Effector memory CD8-positive, alpha-beta T cell (primary cell): ENCODE results near the gene NAA10.

Experiments used
- ATAC-seq: fragments of 150-1000 bp; cut with Tn5 transposase; replicated peaks from 2 replicates; pipeline ENCODE4 v1.10.0; 2021; ENCODE audit warnings: mild to moderate bottlenecking, moderate library complexity
- DNase-seq, 3 experiments: peaks; one replicate each; pipeline ENCODE4 v3.0.0; 2021
- H3K27ac Mint-ChIP-seq, 2 donors: one replicate each; pipeline ENCODE4 v1.8.0; 2022; ENCODE audit warnings: mild to moderate bottlenecking in 2 of 2, mixed read lengths in 2 of 2, moderate library complexity in 2 of 2
- H3K27me3 Mint-ChIP-seq, 2 donors: one replicate each; pipeline ENCODE4 v1.8.0; 2022; ENCODE audit warnings: mixed read lengths in 2 of 2
- H3K36me3 Mint-ChIP-seq: one replicate; pipeline ENCODE4 v1.8.0; 2022; ENCODE audit warnings: mild to moderate bottlenecking, moderate library complexity, mixed read lengths; ENCODE audit not compliant: insufficient read depth
- H3K4me1 Mint-ChIP-seq, 2 donors: one replicate each; pipeline ENCODE4 v1.8.0; 2022; ENCODE audit warnings: low read depth in 2 of 2, mixed read lengths in 2 of 2
- H3K4me3 Mint-ChIP-seq, 2 donors: one replicate each; pipeline ENCODE4 v1.8.0; 2022; ENCODE audit warnings: mild to moderate bottlenecking in 2 of 2, mixed read lengths in 2 of 2, moderate library complexity in 2 of 2
- H3K9me3 Mint-ChIP-seq, 2 donors: one replicate each; pipeline ENCODE4 v1.8.0; 2022; ENCODE audit warnings: mixed read lengths in 2 of 2

NAA10 gene

GRCh38 chrX:153910446-153910845, 24.4 kb downstream of the NAA10 start:
- DNase-seq (no peak), ATAC-seq (no peak)
- Mint-ChIP-seq H3K36me3 (peaks cover 46% of the 10 kb centered on the region), H3K27ac (no peak overlapping the region), H3K4me1 (peaks cover 13 to 16% of the 10 kb centered on the region in 2 donors), H3K9me3 (no peaks in the 10 kb centered on the region), H3K4me3 (no peak overlapping the region), H3K27me3 (no peaks in the 10 kb centered on the region)

- H3K27me3 Mint-ChIP-seq: no peaks in the 10 kb centered on the region
- DNase-seq (no peak), ATAC-seq (no peak)
- no peaks in the 10 kb centered on the region for H3K9me3 Mint-ChIP-seq
- H3K4me1 Mint-ChIP-seq: peaks cover 13 to 20% of the 10 kb centered on the region in 2 donors
- no peak overlapping the region for H3K27ac Mint-ChIP-seq
- peaks cover 45% of the 10 kb centered on the region for H3K36me3 Mint-ChIP-seq
- no peak overlapping the region for H3K4me3 Mint-ChIP-seq
Observed at GRCh38 chrX:153909980-153910360, 24.9 kb downstream of the NAA10 start.

GRCh38 chrX:153909024-153909979, 25.5 kb downstream of the NAA10 start:
- H3K36me3 Mint-ChIP-seq: peaks cover 45% of the 10 kb centered on the region
- H3K9me3 Mint-ChIP-seq: no peaks in the 10 kb centered on the region
- no peak overlapping the region for H3K27ac Mint-ChIP-seq
- peaks cover 17 to 22% of the 10 kb centered on the region in 2 donors for H3K4me1 Mint-ChIP-seq
- no peak for ATAC-seq
- no peak for DNase-seq
- H3K4me3 Mint-ChIP-seq: no peak overlapping the region
- H3K27me3 Mint-ChIP-seq: no peaks in the 10 kb centered on the region

GRCh38 chrX:153908219-153908860, 26.5 kb downstream of the NAA10 start:
- Mint-ChIP-seq H3K4me1 (peaks cover 25 to 28% of the 10 kb centered on the region in 2 donors), H3K36me3 (peaks cover 42% of the 10 kb centered on the region), H3K9me3 (no peaks in the 10 kb centered on the region), H3K27ac (no peak overlapping the region), H3K27me3 (no peaks in the 10 kb centered on the region), H3K4me3 (no peak overlapping the region)
- DNase-seq: no peak
- ATAC-seq: no peak

GRCh38 chrX:153907456-153907855, 27.4 kb downstream of the NAA10 start:
- no peak overlapping the region for H3K4me3 Mint-ChIP-seq
- DNase-seq (no peak), ATAC-seq (no peak)
- peaks cover 28 to 32% of the 10 kb centered on the region in 2 donors for H3K4me1 Mint-ChIP-seq
- H3K9me3 Mint-ChIP-seq: no peaks in the 10 kb centered on the region
- H3K36me3 Mint-ChIP-seq: peaks cover 37% of the 10 kb centered on the region
- H3K27me3 Mint-ChIP-seq: no peaks in the 10 kb centered on the region
- H3K27ac Mint-ChIP-seq: peak overlapping the region in 1 of 2 donors; percentile 90

DNA sequence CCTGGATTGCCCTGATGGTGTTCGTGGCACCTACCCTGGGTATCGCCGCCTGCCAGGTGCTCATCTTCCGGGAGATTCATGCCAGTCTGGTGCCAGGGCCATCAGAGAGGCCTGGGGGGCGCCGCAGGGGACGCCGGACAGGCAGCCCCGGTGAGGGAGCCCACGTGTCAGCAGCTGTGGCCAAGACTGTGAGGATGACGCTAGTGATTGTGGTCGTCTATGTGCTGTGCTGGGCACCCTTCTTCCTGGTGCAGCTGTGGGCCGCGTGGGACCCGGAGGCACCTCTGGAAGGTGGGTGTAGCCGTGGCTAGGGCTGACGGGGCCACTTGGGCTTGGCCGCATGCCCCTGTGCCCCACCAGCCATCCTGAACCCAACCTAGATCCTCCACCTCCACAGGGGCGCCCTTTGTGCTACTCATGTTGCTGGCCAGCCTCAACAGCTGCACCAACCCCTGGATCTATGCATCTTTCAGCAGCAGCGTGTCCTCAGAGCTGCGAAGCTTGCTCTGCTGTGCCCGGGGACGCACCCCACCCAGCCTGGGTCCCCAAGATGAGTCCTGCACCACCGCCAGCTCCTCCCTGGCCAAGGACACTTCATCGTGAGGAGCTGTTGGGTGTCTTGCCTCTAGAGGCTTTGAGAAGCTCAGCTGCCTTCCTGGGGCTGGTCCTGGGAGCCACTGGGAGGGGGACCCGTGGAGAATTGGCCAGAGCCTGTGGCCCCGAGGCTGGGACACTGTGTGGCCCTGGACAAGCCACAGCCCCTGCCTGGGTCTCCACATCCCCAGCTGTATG, 28.5 kb downstream of the NAA10 start:
- Mint-ChIP-seq H3K9me3 (no peaks in the 10 kb centered on the region), H3K4me1 (peaks cover 32 to 40% of the 10 kb centered on the region in 2 donors), H3K4me3 (peak overlapping the region; percentile 64 to 73), H3K36me3 (peaks cover 29% of the 10 kb centered on the region), H3K27ac (peak overlapping the region; percentile 90 to 91), H3K27me3 (no peaks in the 10 kb centered on the region)
- peak; percentile 40 to 53 (median 49) for DNase-seq
- peak; percentile 91 for ATAC-seq

DNA sequence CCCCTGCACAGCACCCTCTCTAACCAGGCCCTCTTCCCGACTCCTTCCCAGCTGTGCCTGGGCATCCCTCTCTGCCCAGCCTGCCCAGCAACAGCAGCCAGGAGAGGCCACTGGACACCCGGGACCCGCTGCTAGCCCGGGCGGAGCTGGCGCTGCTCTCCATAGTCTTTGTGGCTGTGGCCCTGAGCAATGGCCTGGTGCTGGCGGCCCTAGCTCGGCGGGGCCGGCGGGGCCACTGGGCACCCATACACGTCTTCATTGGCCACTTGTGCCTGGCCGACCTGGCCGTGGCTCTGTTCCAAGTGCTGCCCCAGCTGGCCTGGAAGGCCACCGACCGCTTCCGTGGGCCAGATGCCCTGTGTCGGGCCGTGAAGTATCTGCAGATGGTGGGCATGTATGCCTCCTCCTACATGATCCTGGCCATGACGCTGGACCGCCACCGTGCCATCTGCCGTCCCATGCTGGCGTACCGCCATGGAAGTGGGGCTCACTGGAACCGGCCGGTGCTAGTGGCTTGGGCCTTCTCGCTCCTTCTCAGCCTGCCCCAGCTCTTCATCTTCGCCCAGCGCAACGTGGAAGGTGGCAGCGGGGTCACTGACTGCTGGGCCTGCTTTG, 29.2 kb downstream of the NAA10 start:
- H3K27ac Mint-ChIP-seq: peak overlapping the region; percentile 90 to 91

DNA sequence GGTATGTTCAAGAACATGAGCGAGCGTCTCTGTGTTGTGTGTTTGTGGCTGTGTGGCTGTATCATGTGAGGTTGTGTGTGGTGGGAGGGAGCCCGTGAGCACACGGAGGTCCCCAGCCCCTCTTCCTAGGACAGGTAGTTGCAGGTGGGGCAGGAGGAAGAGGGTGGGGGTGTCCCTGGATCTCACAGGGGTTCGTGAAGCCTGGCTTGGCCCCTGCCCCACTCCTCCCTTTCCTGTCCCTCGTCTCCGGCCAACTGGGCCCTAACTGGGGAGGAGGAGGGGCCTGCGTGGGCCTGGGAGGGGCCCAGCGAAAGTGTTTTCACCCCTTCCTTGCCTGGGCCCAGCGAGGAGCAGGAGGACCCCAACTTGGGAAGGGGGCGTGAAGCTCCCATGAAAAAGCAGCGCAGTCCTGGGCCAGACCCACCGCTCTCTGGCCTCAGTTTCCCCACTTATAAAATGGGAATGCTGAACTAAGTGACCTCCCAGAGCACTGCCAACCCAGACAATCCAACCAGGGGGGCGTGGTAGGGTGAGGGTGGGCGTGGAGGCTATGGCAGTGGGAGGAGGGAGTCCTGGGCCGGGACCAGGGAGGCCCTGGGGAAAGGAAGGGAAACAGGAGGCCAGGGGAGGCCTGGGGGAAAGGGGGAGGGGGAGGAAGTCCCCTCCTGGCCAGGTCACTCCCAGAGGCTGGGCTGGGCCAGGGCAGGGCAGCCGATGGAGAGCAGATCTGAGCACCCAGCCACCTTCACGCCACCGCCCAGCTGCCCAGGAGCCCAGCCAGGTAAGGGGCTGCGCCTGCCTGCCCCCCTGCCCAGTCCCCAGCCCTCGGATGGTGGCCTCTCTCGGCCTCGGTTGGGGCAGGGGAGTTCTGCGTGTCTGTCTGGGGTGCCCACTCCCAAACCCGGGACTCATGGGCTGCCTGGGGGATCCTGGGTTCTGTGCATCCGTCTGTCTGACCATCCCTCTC, 30.6 kb downstream of the NAA10 start, which contains the start of gene AVPR2:
Gene AVPR2, plus strand, starts transcription at position 683 of the 967 bp plus-strand sequence. CDS start 473 bp downstream, outside the sequence.
- Mint-ChIP-seq H3K27me3 (no peaks in the 10 kb centered on the region), H3K27ac (peak within 1 kb of the TSS; percentile 80 to 83), H3K4me1 (peaks cover 40 to 45% of the 10 kb centered on the region in 2 donors), H3K9me3 (no peaks in the 10 kb centered on the region), H3K36me3 (peaks cover 31% of the 10 kb centered on the region), H3K4me3 (peak within 1 kb of the TSS; percentile 74 to 78)
- ATAC-seq (no peak), DNase-seq (no peak)

More for the DNA sequence above, 29.2 kb downstream of the NAA10 start:
- DNase-seq (no peak), ATAC-seq (no peak)
- Mint-ChIP-seq H3K9me3 (no peaks in the 10 kb centered on the region), H3K36me3 (peaks cover 31% of the 10 kb centered on the region), H3K27me3 (no peaks in the 10 kb centered on the region), H3K4me1 (peaks cover 39 to 45% of the 10 kb centered on the region in 2 donors), H3K4me3 (peak overlapping the region; percentile 64 to 73)

DNA sequence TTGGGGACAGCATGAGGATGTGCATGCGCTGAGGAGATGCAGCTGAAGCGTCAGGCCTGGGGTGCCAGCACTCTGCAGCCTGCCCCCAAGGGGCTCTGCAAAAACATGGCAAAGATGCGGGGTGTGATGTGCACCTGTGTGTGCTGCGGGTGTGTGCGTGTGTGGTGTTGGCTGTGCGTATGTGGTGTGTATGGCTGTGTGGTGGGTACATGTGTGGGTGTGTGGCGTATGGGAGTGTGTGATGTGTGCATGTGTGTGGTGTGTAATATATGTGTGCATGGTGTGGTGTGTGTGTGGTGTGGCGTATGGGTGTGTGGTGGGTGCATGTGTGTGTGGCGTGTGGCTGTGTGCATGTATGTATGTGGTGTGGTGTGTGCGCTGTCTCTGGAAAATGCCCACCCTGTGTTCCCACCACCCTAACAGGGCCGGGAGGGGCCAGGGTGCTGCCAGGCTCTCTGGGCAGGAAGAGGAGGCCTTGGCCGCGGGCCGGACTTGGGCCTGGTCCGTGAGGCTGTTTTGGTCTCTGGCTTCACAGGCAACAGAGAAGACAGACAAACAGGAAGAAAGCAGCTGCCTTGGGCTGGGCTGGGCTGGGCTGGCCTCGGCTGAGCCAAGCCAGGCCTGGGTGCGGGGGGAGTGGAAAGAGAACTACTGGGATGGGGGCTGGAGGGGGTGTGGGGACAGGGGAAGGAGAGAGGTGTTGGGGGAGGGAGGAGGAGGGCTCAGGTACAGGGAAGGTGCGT, 31.4 kb downstream of the NAA10 start:
- H3K36me3 Mint-ChIP-seq: peaks cover 26% of the 10 kb centered on the region
- H3K27me3 Mint-ChIP-seq: no peaks in the 10 kb centered on the region
- no peaks in the 10 kb centered on the region for H3K9me3 Mint-ChIP-seq
- no peak for DNase-seq
- no peak for ATAC-seq
- H3K4me1 Mint-ChIP-seq: peaks cover 40 to 45% of the 10 kb centered on the region in 2 donors
- peak overlapping the region; percentile 80 to 83 for H3K27ac Mint-ChIP-seq
- H3K4me3 Mint-ChIP-seq: peak overlapping the region; percentile 74 to 78

GRCh38 chrX:153902385-153902784, 32.5 kb downstream of the NAA10 start:
- Mint-ChIP-seq H3K4me1 (peaks cover 40 to 45% of the 10 kb centered on the region in 2 donors), H3K9me3 (no peaks in the 10 kb centered on the region), H3K4me3 (peak overlapping the region in 1 of 2 donors; percentile 74), H3K27ac (no peak overlapping the region), H3K27me3 (no peaks in the 10 kb centered on the region), H3K36me3 (peaks cover 18% of the 10 kb centered on the region)
- ATAC-seq (no peak), DNase-seq (no peak)

GRCh38 chrX:153901753-153902140, 33.1 kb downstream of the NAA10 start:
- ATAC-seq (no peak), DNase-seq (no peak)
- H3K27ac Mint-ChIP-seq: peak overlapping the region; percentile 54 to 79
- peak overlapping the region; percentile 60 to 64 for H3K4me3 Mint-ChIP-seq
- H3K9me3 Mint-ChIP-seq: no peaks in the 10 kb centered on the region
- peaks cover 13% of the 10 kb centered on the region for H3K36me3 Mint-ChIP-seq
- peaks cover 40 to 42% of the 10 kb centered on the region in 2 donors for H3K4me1 Mint-ChIP-seq
- no peaks in the 10 kb centered on the region for H3K27me3 Mint-ChIP-seq
